Right hindlimb (tissue), 1 donor: Measurements from ENCODE around the gene GNPTAB.

Source experiments
- DNase-seq: peaks from one replicate; pipeline ENCODE4 v3.0.0-alpha.2; 2018

Gene GNPTAB

GRCh38 chr12:101727098-101727497, 103.7 kb downstream of the GNPTAB start:
- DNase-seq = no peak

GRCh38 chr12:101722392-101722791, 108.4 kb downstream of the GNPTAB start:
- no peak for DNase-seq

- no peak for DNase-seq
Observed at GRCh38 chr12:101720118-101720517, 110.6 kb downstream of the GNPTAB start.

- no peak for DNase-seq
Observed at GRCh38 chr12:101719566-101719965, 111.2 kb downstream of the GNPTAB start.

- no peak for DNase-seq
Observed at GRCh38 chr12:101714877-101715444, 115.8 kb downstream of the GNPTAB start.

GRCh38 chr12:101713930-101714329, 116.8 kb downstream of the GNPTAB start:
- no peak for DNase-seq

GRCh38 chr12:101713059-101713682, 117.6 kb downstream of the GNPTAB start:
- peak; percentile 23 for DNase-seq

- DNase-seq = no peak
Observed at GRCh38 chr12:101710288-101710687, 120.5 kb downstream of the GNPTAB start.

- DNase-seq = no peak
Observed at GRCh38 chr12:101707131-101707782, 123.5 kb downstream of the GNPTAB start.

GRCh38 chr12:101706403-101706802, 124.4 kb downstream of the GNPTAB start:
- DNase-seq = no peak

GRCh38 chr12:101703487-101703886, 127.3 kb downstream of the GNPTAB start:
- no peak for DNase-seq

GRCh38 chr12:101700299-101700820, 130.4 kb downstream of the GNPTAB start:
- no peak for DNase-seq

- no peak for DNase-seq
Observed at GRCh38 chr12:101698800-101699347, 131.9 kb downstream of the GNPTAB start.

- peak; percentile 66 for DNase-seq
Observed at GRCh38 chr12:101697930-101698799, 132.6 kb downstream of the GNPTAB start.

GRCh38 chr12:101697197-101697929, 133.4 kb downstream of the GNPTAB start, which contains the start of gene CHPT1:
TSS of gene CHPT1 (plus strand) at chr12:101697640. CDS start at chr12:101697862, 222 bp downstream.
- DNase-seq = peak; percentile 78

- peak; percentile 30 for DNase-seq
Observed at GRCh38 chr12:101696251-101697196, 134.2 kb downstream of the GNPTAB start.

GRCh38 chr12:101695706-101696105, 135.1 kb downstream of the GNPTAB start:
- no peak for DNase-seq
